GM12801 (cell line): Measurements from ENCODE around the gene EEF1A2.

Experiments used
- CTCF ChIP-seq: IDR thresholded peaks from one replicate; pipeline ENCODE4 v1.5.1; 2011; ENCODE audit warnings: control low read depth; ENCODE audit not compliant: insufficient read length; ENCODE audit errors: extremely low read depth

The EEF1A2 gene

GRCh38 chr20:63529861-63530787, 31.2 kb upstream of the EEF1A2 start:
- no peak for TF ChIP-seq CTCF

- no peak for TF ChIP-seq CTCF
Observed at GRCh38 chr20:63529180-63529860, 30.4 kb upstream of the EEF1A2 start.

GRCh38 chr20:63527184-63527583, 28.3 kb upstream of the EEF1A2 start:
- no peak for TF ChIP-seq CTCF

- no peak for TF ChIP-seq CTCF
Observed at GRCh38 chr20:63525971-63526370, 27.1 kb upstream of the EEF1A2 start.

- no peak for TF ChIP-seq CTCF
Observed at GRCh38 chr20:63525185-63525584, 26.3 kb upstream of the EEF1A2 start.

GRCh38 chr20:63522981-63523611, 24.2 kb upstream of the EEF1A2 start:
- TF ChIP-seq CTCF, result no peak
